HUES64 (cell line): Measurements from ENCODE around the gene CTNNA3.
"Not testable (repeated sequence)": the region's sequence is repeated elsewhere in the genome, so short reads cannot be mapped to it uniquely, and the experiment has no call there.

ENCODE experiments used
- H3K27ac ChIP-seq: 2 replicates; pipeline ENCODE4 v1.7.0; 2013; ENCODE audit warnings: low read depth, low read length, inconsistent platforms
- H3K27me3 ChIP-seq: 2 replicates; pipeline ENCODE4 v1.6.1; 2013; ENCODE audit warnings: mild to moderate bottlenecking, low read length; ENCODE audit not compliant: insufficient read depth
- H3K36me3 ChIP-seq: 2 replicates; pipeline ENCODE4 v1.6.1; 2013; ENCODE audit warnings: mild to moderate bottlenecking, low read length; ENCODE audit not compliant: insufficient read depth
- H3K4me1 ChIP-seq: 2 replicates; pipeline ENCODE4 v1.6.1; 2013; ENCODE audit warnings: mild to moderate bottlenecking, low read length, moderate library complexity; ENCODE audit not compliant: insufficient read depth
- H3K4me3 ChIP-seq: 2 replicates; pipeline ENCODE4 v1.5.1; 2013; ENCODE audit warnings: mild to moderate bottlenecking, low read length, moderate library complexity
- H3K9ac ChIP-seq: 2 replicates; pipeline ENCODE4 v1.6.1; 2013; ENCODE audit warnings: mild to moderate bottlenecking, low read depth, low read length
- H3K9me3 ChIP-seq: 2 replicates; pipeline ENCODE4 v1.6.1; 2013; ENCODE audit warnings: low read depth, low read length; ENCODE audit not compliant: insufficient read depth
- WGBS: fragments of 150-250, 120-280 bp; methylation state at CpG from one replicate; pipeline ENCODE4 v1.1.7; 2013; ENCODE audit warnings: missing lambda C conversion rate; 5-methylcytosine and 5-hydroxymethylcytosine counted together

Gene CTNNA3

DNA sequence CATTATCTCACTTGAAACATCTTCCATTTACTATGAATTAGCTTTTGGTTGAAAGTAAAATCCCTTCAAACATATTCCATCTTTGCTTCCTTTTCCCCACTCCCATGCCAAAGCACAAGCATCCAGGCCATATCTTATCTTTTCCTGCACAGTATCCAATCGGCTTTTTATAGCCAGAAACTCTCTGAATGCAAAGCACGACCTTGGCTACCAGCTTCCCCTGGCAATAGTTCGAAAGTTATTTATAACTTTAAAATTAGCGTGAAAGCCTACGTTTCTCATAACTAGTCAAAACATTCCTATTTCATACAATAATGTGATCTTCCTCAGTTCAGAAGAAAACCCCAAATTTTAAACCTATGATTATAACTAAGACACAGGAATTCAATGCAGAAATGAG is 440 bp downstream of the CTNNA3 start:
- Histone ChIP-seq H3K9ac (no peak overlapping the region), H3K9me3 (peaks cover 11% of the 10 kb centered on the region), H3K4me1 (no peaks in the 10 kb centered on the region), H3K4me3 (no peak overlapping the region), H3K27ac (no peak overlapping the region), H3K36me3 (no peaks in the 10 kb centered on the region), H3K27me3 (no peaks in the 10 kb centered on the region)
- WGBS = 92% methylated on average over 5 of the region's 5 CpGs

- H3K4me3 ChIP-seq, H3K36me3 ChIP-seq, H3K27me3 ChIP-seq, H3K27ac ChIP-seq, H3K9ac ChIP-seq, H3K9me3 ChIP-seq, H3K4me1 ChIP-seq: not testable (repeated sequence)
- WGBS = 93% methylated on average over 6 of the region's 25 CpGs
Measured at GRCh38 chr10:67691861-67692260, 4.1 kb downstream of the CTNNA3 start.

- not testable (repeated sequence) for H3K36me3 ChIP-seq, H3K4me3 ChIP-seq, H3K27me3 ChIP-seq, H3K9ac ChIP-seq, H3K4me1 ChIP-seq, H3K9me3 ChIP-seq, H3K27ac ChIP-seq
- 95% methylated on average over 5 of the region's 7 CpGs for WGBS
Measured at GRCh38 chr10:67690540-67690939, 5.5 kb downstream of the CTNNA3 start.

- not testable (repeated sequence) for H3K4me3 ChIP-seq, H3K27ac ChIP-seq, H3K27me3 ChIP-seq, H3K36me3 ChIP-seq, H3K4me1 ChIP-seq, H3K9ac ChIP-seq
- peaks cover 22% of the 10 kb centered on the region for H3K9me3 ChIP-seq
- WGBS = 92% methylated on average over 8 of the region's 8 CpGs
Measured at GRCh38 chr10:67684140-67684539, 11.9 kb downstream of the CTNNA3 start.

DNA sequence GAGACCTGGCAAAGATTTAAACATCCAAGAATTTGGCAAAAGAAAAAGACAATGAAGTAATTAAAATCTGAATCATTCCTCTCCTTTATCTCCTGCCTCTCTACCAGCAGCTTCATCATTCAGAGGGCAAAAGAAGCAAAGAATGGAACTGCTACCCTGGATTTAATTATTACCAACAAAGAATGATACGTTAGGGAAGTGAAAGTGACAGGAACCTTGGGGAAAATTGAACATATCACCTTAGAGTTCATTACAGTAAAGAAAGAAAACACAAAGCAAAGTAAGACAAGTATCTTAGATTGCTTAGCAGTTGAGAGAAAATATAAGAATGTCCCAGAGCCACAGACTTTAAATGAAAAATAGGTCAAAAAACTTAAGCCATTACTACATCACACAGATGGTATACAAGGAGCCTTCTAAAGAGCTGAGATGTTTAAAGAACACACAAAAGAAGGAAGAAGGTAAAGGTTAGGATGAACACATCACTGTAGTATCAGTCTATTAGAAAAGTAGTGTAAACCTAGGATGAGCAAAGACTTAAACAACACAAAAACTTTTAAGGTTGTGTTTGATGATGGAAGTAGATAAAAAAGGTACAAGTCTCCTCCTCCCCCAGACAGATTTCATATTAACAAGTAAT is 17.5 kb downstream of the CTNNA3 start:
- H3K9ac ChIP-seq = no peak overlapping the region
- no peaks in the 10 kb centered on the region for H3K27me3 ChIP-seq
- no peak overlapping the region for H3K4me3 ChIP-seq
- H3K27ac ChIP-seq = no peak overlapping the region
- H3K9me3 ChIP-seq = peaks cover 12% of the 10 kb centered on the region; the same call in 1 of the 2 replicates
- H3K36me3 ChIP-seq = no peaks in the 10 kb centered on the region
- no peaks in the 10 kb centered on the region for H3K4me1 ChIP-seq
- WGBS = no CpG with 5 or more reads among the region's 1 CpG

DNA sequence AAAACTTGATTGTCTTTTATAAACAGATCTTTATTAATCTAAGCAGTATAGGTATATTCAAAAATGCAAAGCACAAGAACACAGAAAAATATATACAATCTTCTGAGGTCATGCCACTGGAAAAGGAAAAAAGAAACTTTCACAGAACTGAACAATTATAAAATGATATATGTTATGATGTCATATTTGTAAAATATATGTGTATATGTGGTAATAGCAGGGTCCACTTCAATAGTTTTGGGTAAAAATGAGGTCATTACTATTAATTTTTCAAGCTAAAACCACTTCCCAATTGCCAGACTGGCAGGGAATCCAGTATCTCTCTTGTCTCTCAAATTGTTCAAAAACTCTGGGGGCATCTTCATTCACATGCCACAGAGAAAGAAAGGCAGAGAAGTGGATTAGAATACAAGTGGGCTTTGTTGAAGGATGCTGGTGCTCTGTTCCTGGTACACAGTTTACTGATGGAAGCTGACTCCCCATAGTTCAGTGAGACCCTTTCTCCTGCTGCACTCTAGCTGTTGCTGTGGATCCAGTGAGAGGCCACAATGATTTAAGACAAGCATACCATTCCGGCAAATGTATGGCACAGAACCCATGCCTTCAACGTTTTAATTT is 19.7 kb downstream of the CTNNA3 start:
- Histone ChIP-seq H3K9me3 (no peaks in the 10 kb centered on the region), H3K9ac (no peak overlapping the region), H3K4me3 (no peak overlapping the region), H3K4me1 (no peaks in the 10 kb centered on the region), H3K36me3 (no peaks in the 10 kb centered on the region), H3K27me3 (no peaks in the 10 kb centered on the region), H3K27ac (no peak overlapping the region)
- 89% methylated on average over 2 of the region's 2 CpGs for WGBS

DNA sequence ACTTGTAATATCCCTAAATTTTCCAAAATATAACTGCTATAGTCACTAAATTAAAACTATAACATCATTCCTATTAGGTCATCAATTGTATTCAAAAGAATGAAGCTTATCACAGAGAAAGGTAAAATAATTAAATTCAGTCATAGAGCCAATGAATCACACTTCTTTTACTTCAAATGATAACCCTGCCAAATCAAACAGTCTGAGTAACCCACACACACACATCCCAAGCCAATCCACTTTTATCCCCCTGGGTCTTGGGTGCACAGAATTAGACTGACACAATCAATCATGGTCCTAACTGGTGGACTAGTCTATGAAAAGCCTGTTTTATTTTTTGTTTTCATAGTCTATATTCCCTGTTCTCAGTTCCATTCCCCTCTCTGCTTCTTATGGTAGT is 25.6 kb downstream of the CTNNA3 start:
- Histone ChIP-seq H3K9me3 (no peaks in the 10 kb centered on the region), H3K27me3 (no peaks in the 10 kb centered on the region), H3K4me1 (peaks cover 8% of the 10 kb centered on the region; the same call in 1 of the 2 replicates), H3K36me3 (no peaks in the 10 kb centered on the region), H3K4me3 (no peak overlapping the region), H3K9ac (no peak overlapping the region), H3K27ac (no peak overlapping the region)

DNA sequence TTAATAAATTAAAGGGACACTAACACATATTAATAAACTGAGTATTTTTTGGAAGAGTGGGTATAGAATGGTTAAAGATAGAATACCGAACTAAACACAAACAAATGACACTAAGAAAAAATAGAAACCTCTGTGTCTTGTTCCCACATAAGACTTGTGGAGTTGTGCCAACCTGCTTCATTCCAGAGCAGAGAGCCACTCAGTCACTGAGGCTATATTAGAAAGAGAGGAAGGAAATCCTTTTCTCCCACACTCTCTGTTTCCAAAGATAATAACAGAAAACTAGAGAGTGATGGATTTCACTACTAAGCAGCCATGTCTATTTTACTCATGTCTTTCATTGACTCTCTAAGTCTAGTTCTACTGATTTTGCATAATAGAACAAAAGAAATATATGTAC is 26.0 kb downstream of the CTNNA3 start:
- Histone ChIP-seq H3K36me3 (no peaks in the 10 kb centered on the region), H3K27me3 (no peaks in the 10 kb centered on the region), H3K4me1 (peaks cover 9% of the 10 kb centered on the region; the same call in 1 of the 2 replicates), H3K9me3 (no peaks in the 10 kb centered on the region), H3K27ac (no peak overlapping the region), H3K9ac (no peak overlapping the region), H3K4me3 (no peak overlapping the region)
- no CpG with 5 or more reads among the region's 1 CpG for WGBS

GRCh38 chr10:67668448-67668847 is 27.5 kb downstream of the CTNNA3 start:
- Histone ChIP-seq H3K9me3 (no peaks in the 10 kb centered on the region), H3K27ac (no peak overlapping the region), H3K9ac (no peak overlapping the region)

DNA sequence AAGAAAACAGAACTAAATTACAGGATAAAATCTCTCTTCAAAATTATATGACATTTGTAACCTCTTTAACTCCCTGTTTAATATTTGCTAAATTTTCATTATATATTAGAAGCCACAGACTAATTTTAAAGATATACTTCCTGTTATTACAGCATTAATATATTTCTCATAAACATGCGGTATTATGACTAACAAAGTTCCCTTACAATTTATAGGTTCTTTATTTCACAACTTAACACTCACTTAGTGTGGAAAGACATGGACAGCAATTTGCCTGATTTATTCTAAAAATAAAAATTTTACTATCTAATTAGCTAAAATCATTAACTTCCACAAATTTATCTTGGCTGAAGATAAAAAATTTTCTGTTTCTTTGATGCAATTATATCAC is 29.0 kb downstream of the CTNNA3 start:
- Histone ChIP-seq H3K27me3 (no peaks in the 10 kb centered on the region), H3K4me3 (no peak overlapping the region), H3K9me3 (no peaks in the 10 kb centered on the region), H3K4me1 (peaks cover 9% of the 10 kb centered on the region; the same call in 1 of the 2 replicates), H3K9ac (no peak overlapping the region), H3K36me3 (no peaks in the 10 kb centered on the region), H3K27ac (no peak overlapping the region)
- 100% methylated on average over 1 of the region's 1 CpG for WGBS

More at GRCh38 chr10:67668448-67668847, 27.5 kb downstream of the CTNNA3 start:
- Histone ChIP-seq H3K4me1 (peaks cover 9% of the 10 kb centered on the region; the same call in 1 of the 2 replicates), H3K27me3 (no peaks in the 10 kb centered on the region), H3K36me3 (no peaks in the 10 kb centered on the region), H3K4me3 (no peak overlapping the region)
- 96% methylated on average over 3 of the region's 3 CpGs for WGBS

DNA sequence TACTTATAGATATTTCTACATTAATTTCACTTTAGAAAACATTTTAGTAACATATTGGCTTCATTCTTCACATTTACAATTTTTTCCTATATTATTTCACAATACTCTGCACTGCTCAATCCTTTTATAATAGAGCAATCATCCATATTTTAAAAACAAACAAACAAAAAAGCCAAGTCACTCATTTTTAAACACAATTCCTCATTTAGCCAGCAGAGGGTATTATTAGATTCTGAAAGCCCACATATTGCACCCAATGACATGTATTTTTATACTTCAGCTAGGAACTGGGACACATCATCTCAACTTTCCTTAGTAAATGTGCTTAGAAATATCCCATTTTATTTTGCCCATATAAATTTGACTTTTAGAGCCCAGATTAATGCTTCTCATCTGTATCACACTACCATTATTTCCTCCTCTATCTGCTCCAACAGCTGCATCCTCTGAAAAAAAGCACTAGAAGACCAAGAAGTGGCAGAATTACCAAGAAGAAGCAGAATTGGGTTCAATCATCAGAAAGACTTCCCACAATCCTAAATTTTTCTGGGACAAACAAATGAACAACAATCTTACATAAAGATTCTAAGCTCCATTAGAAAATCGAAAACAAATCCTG is 29.5 kb downstream of the CTNNA3 start:
- Histone ChIP-seq H3K9me3 (no peaks in the 10 kb centered on the region), H3K36me3 (no peaks in the 10 kb centered on the region), H3K27ac (no peak overlapping the region), H3K4me3 (no peak overlapping the region), H3K9ac (no peak overlapping the region), H3K27me3 (no peaks in the 10 kb centered on the region), H3K4me1 (peaks cover 9% of the 10 kb centered on the region; the same call in 1 of the 2 replicates)
- WGBS = 81% methylated on average over 1 of the region's 1 CpG
